Stimulated activated CD8-positive, alpha-beta memory T cell treated with anti-CD3 and anti-CD28 coated beads, Interleukin-4, amount 100 ng/mL, for 4 hours (primary cell): ENCODE data around the gene GCGR.
A peak's percentile ranks its signal among the peaks of the same experiment; 100 is the strongest.

ENCODE experiments used
- DNase-seq, 2 donors: peaks; one replicate each; pipeline ENCODE4 v3.0.0-alpha.2; 2020; ENCODE audit warnings: low read depth in 2 of 2, low spot score in 1 of 2

Gene GCGR

GRCh38 chr17:81846743-81847689, 43.1 kb downstream of the GCGR start:
- no peak for DNase-seq

DNA sequence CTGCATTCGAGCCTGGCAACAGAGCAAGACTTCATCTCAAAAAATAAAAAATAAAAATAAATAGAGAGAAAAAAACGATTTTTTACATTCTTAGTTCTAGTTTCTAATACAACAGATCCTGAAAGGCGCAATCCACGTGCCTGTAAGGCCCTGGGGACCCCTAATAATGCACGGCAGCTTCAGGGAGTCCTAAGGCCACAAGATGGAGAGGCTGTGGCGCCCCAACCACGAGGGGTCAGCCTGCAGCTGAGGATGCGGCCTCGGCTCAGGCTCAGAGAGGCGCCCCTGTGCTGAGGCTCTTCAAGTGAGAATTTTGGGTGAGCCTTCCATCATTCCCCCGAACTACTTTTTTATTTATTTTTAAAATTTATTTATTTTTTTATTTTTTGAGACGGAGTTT, 45.5 kb downstream of the GCGR start:
- DNase-seq = no peak

GRCh38 chr17:81851423-81851822, 47.5 kb downstream of the GCGR start:
- no peak for DNase-seq

DNA sequence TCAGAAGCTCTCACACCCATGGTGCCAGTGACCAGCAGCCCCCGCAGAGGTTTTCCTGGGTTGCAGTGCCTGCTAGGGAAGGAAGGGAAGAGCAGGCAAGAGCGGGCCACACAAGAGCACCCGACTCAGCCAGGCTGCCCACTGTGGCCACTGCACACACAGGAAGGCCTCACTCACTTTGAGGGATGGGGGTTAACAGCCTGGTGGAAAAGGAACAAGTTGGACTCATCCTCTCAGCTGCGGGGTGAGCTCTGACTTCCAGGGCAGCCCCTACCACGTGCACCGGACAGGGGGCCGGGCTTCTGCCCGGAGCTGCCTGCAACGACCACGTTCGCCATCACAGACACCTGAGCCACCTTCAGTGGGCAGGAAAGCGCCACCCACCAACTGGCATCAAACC, 48.3 kb downstream of the GCGR start:
- DNase-seq = no peak

GRCh38 chr17:81854974-81855774, 51.2 kb downstream of the GCGR start:
- DNase-seq = no peak

- DNase-seq = no peak
Measured at GRCh38 chr17:81858170-81858966, 54.4 kb downstream of the GCGR start.

GRCh38 chr17:81858967-81859905, 55.3 kb downstream of the GCGR start:
- DNase-seq = no peak

- no peak for DNase-seq
Measured at GRCh38 chr17:81859906-81860755, 56.2 kb downstream of the GCGR start, which contains the start of gene P4HB. P4HB (minus strand) TSS chr17:81860535; CDS start chr17:81860471, 64 bp downstream.

- peak; percentile 97 to 99 for DNase-seq
Measured at GRCh38 chr17:81860756-81861568, 57.0 kb downstream of the GCGR start.

GRCh38 chr17:81863123-81863675, 59.2 kb downstream of the GCGR start:
- no peak for DNase-seq
